ENCODE results near the gene DNAJC8.

Gene DNAJC8

GRCh38 chr1:28249013-28249865 is 16.4 kb upstream of the DNAJC8 start:
- Histone ChIP-seq H3K27ac (ENCODE audit: low read depth, low read length) (peak overlapping the region; percentile 52), H3K36me3 (ENCODE audit: insufficient read depth, low read length) (no peaks in the 10 kb centered on the region), H3K4me1 (ENCODE audit: control insufficient read depth, insufficient read depth, low read length, unreplicated experiment) (peaks cover 29% of the 10 kb centered on the region), H3K27me3 (ENCODE audit: insufficient read depth, low read length) (no peaks in the 10 kb centered on the region), H3K79me2 (ENCODE audit: control insufficient read depth, insufficient read depth, low read length, unreplicated experiment) (no peaks in the 10 kb centered on the region), H2AFZ (ENCODE audit: low read length, unreplicated experiment) (peak overlapping the region; percentile 76), H3K4me3 (ENCODE audit: low read depth, low read length) (peak overlapping the region; percentile 62)

- H3K79me2 ChIP-seq (ENCODE audit: control insufficient read depth, insufficient read depth, low read length, unreplicated experiment) = no peaks in the 10 kb centered on the region
- H3K27me3 ChIP-seq (ENCODE audit: insufficient read depth, low read length) = no peaks in the 10 kb centered on the region
- peak overlapping the region; percentile 76 for H2AFZ ChIP-seq (ENCODE audit: low read length, unreplicated experiment)
- H3K36me3 ChIP-seq (ENCODE audit: insufficient read depth, low read length) = no peaks in the 10 kb centered on the region
- H3K4me1 ChIP-seq (ENCODE audit: control insufficient read depth, insufficient read depth, low read length, unreplicated experiment) = peaks cover 29% of the 10 kb centered on the region
- H3K27ac ChIP-seq (ENCODE audit: low read depth, low read length) = peak overlapping the region; percentile 52
- peak overlapping the region; percentile 62 for H3K4me3 ChIP-seq (ENCODE audit: low read depth, low read length)
Measured at GRCh38 chr1:28248273-28249012, 15.6 kb upstream of the DNAJC8 start.

- Histone ChIP-seq H3K4me1 (ENCODE audit: control insufficient read depth, insufficient read depth, low read length, unreplicated experiment) (peaks cover 29% of the 10 kb centered on the region), H2AFZ (ENCODE audit: low read length, unreplicated experiment) (peak overlapping the region; percentile 64), H3K27ac (ENCODE audit: low read depth, low read length) (peak overlapping the region; percentile 50; the same call in 1 of the 2 replicates), H3K4me3 (ENCODE audit: low read depth, low read length) (peak overlapping the region; percentile 57), H3K79me2 (ENCODE audit: control insufficient read depth, insufficient read depth, low read length, unreplicated experiment) (no peaks in the 10 kb centered on the region), H3K27me3 (ENCODE audit: insufficient read depth, low read length) (no peaks in the 10 kb centered on the region), H3K36me3 (ENCODE audit: insufficient read depth, low read length) (no peaks in the 10 kb centered on the region)
Measured at GRCh38 chr1:28247612-28248272, 14.9 kb upstream of the DNAJC8 start.

- Histone ChIP-seq H3K36me3 (ENCODE audit: insufficient read depth, low read length) (no peaks in the 10 kb centered on the region), H3K27ac (ENCODE audit: low read depth, low read length) (peak overlapping the region; percentile 66), H3K4me1 (ENCODE audit: control insufficient read depth, insufficient read depth, low read length, unreplicated experiment) (peaks cover 29% of the 10 kb centered on the region), H3K27me3 (ENCODE audit: insufficient read depth, low read length) (no peaks in the 10 kb centered on the region), H3K79me2 (ENCODE audit: control insufficient read depth, insufficient read depth, low read length, unreplicated experiment) (no peaks in the 10 kb centered on the region), H3K4me3 (ENCODE audit: low read depth, low read length) (peak overlapping the region; percentile 80), H2AFZ (ENCODE audit: low read length, unreplicated experiment) (peak overlapping the region; percentile 49)
Measured at GRCh38 chr1:28246427-28246832, 13.6 kb upstream of the DNAJC8 start.

GRCh38 chr1:28244549-28245251 is 11.9 kb upstream of the DNAJC8 start:
- Histone ChIP-seq H3K27ac (ENCODE audit: low read depth, low read length) (no peak overlapping the region), H3K36me3 (ENCODE audit: insufficient read depth, low read length) (no peaks in the 10 kb centered on the region), H3K4me1 (ENCODE audit: control insufficient read depth, insufficient read depth, low read length, unreplicated experiment) (peaks cover 23% of the 10 kb centered on the region), H3K27me3 (ENCODE audit: insufficient read depth, low read length) (no peaks in the 10 kb centered on the region), H2AFZ (ENCODE audit: low read length, unreplicated experiment) (no peak overlapping the region), H3K79me2 (ENCODE audit: control insufficient read depth, insufficient read depth, low read length, unreplicated experiment) (no peaks in the 10 kb centered on the region), H3K4me3 (ENCODE audit: low read depth, low read length) (no peak overlapping the region)

GRCh38 chr1:28243685-28244311 is 11.0 kb upstream of the DNAJC8 start:
- Histone ChIP-seq H3K4me1 (ENCODE audit: control insufficient read depth, insufficient read depth, low read length, unreplicated experiment) (peaks cover 14% of the 10 kb centered on the region), H3K79me2 (ENCODE audit: control insufficient read depth, insufficient read depth, low read length, unreplicated experiment) (no peaks in the 10 kb centered on the region), H3K27ac (ENCODE audit: low read depth, low read length) (no peak overlapping the region), H3K36me3 (ENCODE audit: insufficient read depth, low read length) (no peaks in the 10 kb centered on the region), H3K27me3 (ENCODE audit: insufficient read depth, low read length) (no peaks in the 10 kb centered on the region), H2AFZ (ENCODE audit: low read length, unreplicated experiment) (no peak overlapping the region), H3K4me3 (ENCODE audit: low read depth, low read length) (no peak overlapping the region)

- Histone ChIP-seq H2AFZ (ENCODE audit: low read length, unreplicated experiment) (no peak overlapping the region), H3K27me3 (ENCODE audit: insufficient read depth, low read length) (no peaks in the 10 kb centered on the region), H3K27ac (ENCODE audit: low read depth, low read length) (no peak overlapping the region), H3K79me2 (ENCODE audit: control insufficient read depth, insufficient read depth, low read length, unreplicated experiment) (peaks cover 13% of the 10 kb centered on the region), H3K36me3 (ENCODE audit: insufficient read depth, low read length) (no peaks in the 10 kb centered on the region), H3K4me3 (ENCODE audit: low read depth, low read length) (no peak overlapping the region), H3K4me1 (ENCODE audit: control insufficient read depth, insufficient read depth, low read length, unreplicated experiment) (peaks cover 5% of the 10 kb centered on the region)
Measured at GRCh38 chr1:28241638-28242241, 8.9 kb upstream of the DNAJC8 start.

GRCh38 chr1:28240024-28240423 is 7.2 kb upstream of the DNAJC8 start:
- no peaks in the 10 kb centered on the region for H3K36me3 ChIP-seq (ENCODE audit: insufficient read depth, low read length)
- H3K79me2 ChIP-seq (ENCODE audit: control insufficient read depth, insufficient read depth, low read length, unreplicated experiment) = peaks cover 20% of the 10 kb centered on the region
- H3K4me1 ChIP-seq (ENCODE audit: control insufficient read depth, insufficient read depth, low read length, unreplicated experiment) = peaks cover 5% of the 10 kb centered on the region
- no peak overlapping the region for H3K4me3 ChIP-seq (ENCODE audit: low read depth, low read length)
- H3K27me3 ChIP-seq (ENCODE audit: insufficient read depth, low read length) = no peaks in the 10 kb centered on the region
- no peak overlapping the region for H2AFZ ChIP-seq (ENCODE audit: low read length, unreplicated experiment)
- no peak overlapping the region for H3K27ac ChIP-seq (ENCODE audit: low read depth, low read length)

GRCh38 chr1:28239004-28239403 is 6.2 kb upstream of the DNAJC8 start:
- Histone ChIP-seq H3K79me2 (ENCODE audit: control insufficient read depth, insufficient read depth, low read length, unreplicated experiment) (peaks cover 20% of the 10 kb centered on the region), H3K27ac (ENCODE audit: low read depth, low read length) (no peak overlapping the region), H3K36me3 (ENCODE audit: insufficient read depth, low read length) (no peaks in the 10 kb centered on the region), H2AFZ (ENCODE audit: low read length, unreplicated experiment) (no peak overlapping the region), H3K4me1 (ENCODE audit: control insufficient read depth, insufficient read depth, low read length, unreplicated experiment) (peaks cover 5% of the 10 kb centered on the region), H3K4me3 (ENCODE audit: low read depth, low read length) (no peak overlapping the region), H3K27me3 (ENCODE audit: insufficient read depth, low read length) (no peaks in the 10 kb centered on the region)

Measured in ACC112 (cell line).